Gastrocnemius medialis (tissue), 4 donors: ENCODE measurements around the gene CCDC183. TPM values are rescaled to one million over a fixed set of nuclear protein-coding genes. Genes with fewer than 3 reads are reported as not detected.
A peak's percentile ranks its signal among the peaks of the same experiment; 100 is the strongest.
"Not testable (repeated sequence)": the region's sequence is repeated elsewhere in the genome, so short reads cannot be mapped to it uniquely, and the experiment has no call there.

Source experiments
- ATAC-seq, 2 donors: fragments of 150-250 bp; one replicate each; pipeline ENCODE4 v1.9.1; 2016
- DNase-seq, 2 donors: peaks; one replicate each; pipeline ENCODE4 v3.0.0-alpha.2; 2019
- H3K27ac ChIP-seq, 4 donors: fragments of 200-600 bp; sonication (generic); 1 replicate in 1 of 4; 2 replicates in 3 of 4; pipeline ENCODE4 v1.5.1; 2016 to 2018; ENCODE audit warnings: mild to moderate bottlenecking in 2 of 4, moderate library complexity in 1 of 4
- H3K27me3 ChIP-seq, 3 donors: fragments of 200-600 bp; sonication (generic) in 2 of 3; 1 replicate in 1 of 3; 2 replicates in 2 of 3; pipeline versions ENCODE4 v1.5.1 to v1.6.0; 2016 to 2019; ENCODE audit warnings: mild to moderate bottlenecking in 1 of 3, moderate library complexity in 1 of 3
- H3K36me3 ChIP-seq, 2 donors: fragments of 200-600 bp; sonication (generic) in 1 of 2; one replicate each; pipeline ENCODE4 v1.5.1; 2017 to 2018
- H3K4me1 ChIP-seq, 2 donors: fragments of 200-600 bp; sonication (generic) in 1 of 2; one replicate each; pipeline ENCODE4 v1.5.1; 2016 to 2017; ENCODE audit warnings: mild to moderate bottlenecking in 2 of 2
- H3K4me3 ChIP-seq, 4 donors: fragments of 200-600 bp; sonication (generic) in 3 of 4; 1 replicate in 1 of 4; 2 replicates in 3 of 4; pipeline ENCODE4 v1.5.1; 2016 to 2019; ENCODE audit warnings: mild to moderate bottlenecking in 2 of 4
- H3K9me3 ChIP-seq, 3 donors: fragments of 200-600 bp; sonication (generic) in 2 of 3; 1 replicate in 1 of 3; 2 replicates in 2 of 3; pipeline ENCODE4 v1.5.1; 2016 to 2019
- POLR2A ChIP-seq, 2 donors: fragments of 450-650 bp; IDR thresholded peaks; one replicate each; pipeline ENCODE4 v1.6.1; 2017; ENCODE audit warnings: antibody characterized with exemption in 2 of 2, mild to moderate bottlenecking in 2 of 2, moderate library complexity in 2 of 2
- in situ Hi-C, 4 donors: fragments of 200-750 bp; cut with MboI; loops; one replicate each; pipeline versions ENCODE4 v1.15.0 to v1.8.0; 2017; ENCODE audit warnings: low sequenced_read_pairs in 4 of 4
- intact Hi-C: fragments of 100-400 bp; cut with DNase I; formaldehyde crosslinking; loops from one replicate; pipeline ENCODE4 v1.15.1; 2023; ENCODE audit warnings: low total_unique reads
- total RNA-seq, 4 donors: library from RNA; depleted of rRNA; stranded (reverse); fragments of >200 nt; gene quantifications; one replicate each; pipeline versions ENCODE4 v1.1.0 to v1.2.3, GENCODE V29; 2016
- TF ChIP-seq, protein P1 (sequence below), 5 experiments: fragments of 450-650 bp in 3 of 5; fragments of 200-600 bp in 2 of 5; sonication (generic) in 2 of 5; IDR thresholded peaks in 4 of 5; conservative IDR thresholded peaks in 1 of 5; 1 replicate in 4 of 5; 2 replicates in 1 of 5; pipeline ENCODE4 v1.5.1; 2016 to 2019; ENCODE audit warnings: antibody characterized with exemption in 5 of 5, mild to moderate bottlenecking in 3 of 5, moderate library complexity in 3 of 5

CCDC183 gene
- total RNA-seq, 4 donors from 2014 or later: 0.31 TPM; not detected in 3

DNA sequence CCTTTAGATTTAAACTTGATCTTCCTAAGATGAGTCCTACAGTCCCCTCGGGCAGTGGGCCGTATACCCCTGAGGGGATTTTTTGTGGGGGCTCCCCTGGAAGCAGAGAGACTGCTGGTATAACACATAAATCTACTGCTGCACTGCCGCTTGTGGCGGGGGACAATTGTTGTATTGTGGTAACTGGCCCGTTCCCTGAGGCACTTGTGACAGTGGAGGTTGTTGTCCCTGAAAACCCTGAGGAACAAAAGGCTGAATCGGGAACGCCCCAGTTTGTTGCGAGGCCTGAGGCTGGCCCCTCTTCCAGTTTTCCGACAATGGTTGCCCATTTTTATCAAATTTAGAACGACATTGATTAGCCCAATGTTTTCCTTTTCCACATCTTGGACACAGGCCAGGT lies 9.7 kb upstream of the CCDC183 start:
- intact Hi-C loops (loop anchor here (10.0 kb wide), 1 partner anchor 448 kb away; the partner anchor contains the start of gene SLC34A3), in situ Hi-C loops (loop anchor here (5.0 to 25.0 kb wide), 4 partner anchors 151 to 251 kb away; partner anchors contain the start of genes FUT7 (in 2 of the 4), C8G (in 1 of the 4) and FBXW5 (in 1 of the 4))
- Histone ChIP-seq H3K27me3 (no peaks in the 10 kb centered on the region), H3K9me3 (no peaks in the 10 kb centered on the region), H3K4me3 (no peak overlapping the region), H3K4me1 (peaks cover 8 to 9% of the 10 kb centered on the region in 2 donors), H3K27ac (no peak overlapping the region), H3K36me3 (no peaks in the 10 kb centered on the region)
- ATAC-seq (no peak), DNase-seq (no peak)
- TF ChIP-seq, protein P1, sequence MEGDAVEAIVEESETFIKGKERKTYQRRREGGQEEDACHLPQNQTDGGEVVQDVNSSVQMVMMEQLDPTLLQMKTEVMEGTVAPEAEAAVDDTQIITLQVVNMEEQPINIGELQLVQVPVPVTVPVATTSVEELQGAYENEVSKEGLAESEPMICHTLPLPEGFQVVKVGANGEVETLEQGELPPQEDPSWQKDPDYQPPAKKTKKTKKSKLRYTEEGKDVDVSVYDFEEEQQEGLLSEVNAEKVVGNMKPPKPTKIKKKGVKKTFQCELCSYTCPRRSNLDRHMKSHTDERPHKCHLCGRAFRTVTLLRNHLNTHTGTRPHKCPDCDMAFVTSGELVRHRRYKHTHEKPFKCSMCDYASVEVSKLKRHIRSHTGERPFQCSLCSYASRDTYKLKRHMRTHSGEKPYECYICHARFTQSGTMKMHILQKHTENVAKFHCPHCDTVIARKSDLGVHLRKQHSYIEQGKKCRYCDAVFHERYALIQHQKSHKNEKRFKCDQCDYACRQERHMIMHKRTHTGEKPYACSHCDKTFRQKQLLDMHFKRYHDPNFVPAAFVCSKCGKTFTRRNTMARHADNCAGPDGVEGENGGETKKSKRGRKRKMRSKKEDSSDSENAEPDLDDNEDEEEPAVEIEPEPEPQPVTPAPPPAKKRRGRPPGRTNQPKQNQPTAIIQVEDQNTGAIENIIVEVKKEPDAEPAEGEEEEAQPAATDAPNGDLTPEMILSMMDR (IDR thresholded peaks at IDR 0.05 in 4 of 5, conservative IDR thresholded peaks at IDR 0.05 in 1 of 5): no peak
- TF ChIP-seq POLR2A (IDR thresholded peaks at IDR 0.05): no peak

DNA sequence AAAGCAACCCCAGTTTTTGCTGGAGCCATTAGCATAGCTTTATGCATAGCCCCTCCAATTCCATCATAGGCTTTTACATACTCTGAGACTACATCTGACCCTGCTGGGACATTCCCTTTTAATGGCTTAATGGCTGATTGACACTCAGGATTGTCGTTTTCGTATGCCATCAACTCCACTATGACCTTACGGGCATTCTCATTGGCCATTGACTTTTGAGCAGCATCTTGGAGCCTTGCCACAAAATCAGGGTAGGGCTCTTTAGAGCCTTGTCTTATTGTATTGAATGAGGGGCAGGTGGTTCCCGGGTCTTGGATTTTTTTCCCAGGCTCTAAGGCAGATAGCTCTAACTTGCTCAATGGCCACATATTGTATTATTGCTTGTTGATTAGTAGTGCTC lies 9.2 kb upstream of the CCDC183 start:
- not testable (repeated sequence) for H3K36me3 ChIP-seq, DNase-seq, H3K27ac ChIP-seq, H3K9me3 ChIP-seq, H3K4me3 ChIP-seq, ATAC-seq, H3K27me3 ChIP-seq
- intact Hi-C loops: loop anchor here (1.0 to 10.0 kb wide), 2 partner anchors 248 to 448 kb away; partner anchors contain the start of gene SLC34A3
- in situ Hi-C loops: loop anchor here (5.0 to 25.0 kb wide), 4 partner anchors 150 to 250 kb away; partner anchors contain the start of genes FUT7 (in 2 of the 4), C8G (in 1 of the 4) and FBXW5 (in 1 of the 4)
- peaks cover 12 to 14% of the 10 kb centered on the region in 2 donors for H3K4me1 ChIP-seq

DNA sequence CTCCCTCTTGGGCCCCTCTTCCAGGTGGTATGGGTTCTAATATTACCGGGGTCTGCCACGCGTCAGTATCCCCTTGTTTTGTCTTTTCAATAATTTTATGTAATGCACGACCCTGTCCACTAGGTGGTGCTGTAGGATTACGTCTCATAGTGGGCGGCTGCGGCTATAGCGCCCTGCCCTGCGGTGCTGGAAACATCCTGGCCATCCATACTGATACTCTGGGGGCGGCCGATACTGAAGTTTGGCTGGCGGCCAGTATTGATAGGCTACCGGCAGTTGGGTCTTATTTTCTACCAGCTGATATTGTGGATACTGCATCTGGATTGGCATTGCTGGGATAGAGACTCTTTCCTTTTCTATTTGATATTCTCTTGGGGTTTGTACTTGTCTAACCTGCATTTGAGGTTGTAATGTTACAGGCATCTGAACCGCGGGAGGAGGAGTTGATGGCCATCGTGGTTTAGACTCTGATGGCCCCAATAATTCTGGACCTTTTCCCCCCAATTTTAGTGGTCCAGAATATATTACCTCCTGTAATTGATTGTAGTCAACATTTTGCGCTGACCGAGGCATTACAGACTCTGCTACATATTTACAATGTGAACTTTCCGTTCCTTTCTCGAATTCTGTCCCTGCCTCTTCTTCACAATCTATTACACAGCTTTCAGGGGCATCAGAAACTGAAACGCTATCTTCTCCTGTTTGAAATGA lies 8.3 kb upstream of the CCDC183 start:
- in situ Hi-C loops (loop anchor here (5.0 to 25.0 kb wide), 4 partner anchors 149 to 249 kb away; partner anchors contain the start of genes FUT7 (in 2 of the 4), C8G (in 1 of the 4) and FBXW5 (in 1 of the 4)), intact Hi-C loops (loop anchor here (1.0 to 10.0 kb wide), 2 partner anchors 247 to 447 kb away; partner anchors contain the start of gene SLC34A3)
- peak; percentile 30 to 46 for DNase-seq
- Histone ChIP-seq H3K36me3 (no peaks in the 10 kb centered on the region), H3K4me3 (no peak overlapping the region), H3K27ac (no peak overlapping the region), H3K9me3 (no peaks in the 10 kb centered on the region), H3K27me3 (no peaks in the 10 kb centered on the region), H3K4me1 (peaks cover 12 to 18% of the 10 kb centered on the region in 2 donors)
- TF ChIP-seq POLR2A (IDR thresholded peaks at IDR 0.05): no peak
- TF ChIP-seq, protein P1 (IDR thresholded peaks at IDR 0.05 in 4 of 5, conservative IDR thresholded peaks at IDR 0.05 in 1 of 5): peak; percentile 76 to 93 (median 91)
- ATAC-seq: no peak

GRCh38 chr9:136788644-136789522 lies 7.3 kb upstream of the CCDC183 start:
- not testable (repeated sequence) for H3K27me3 ChIP-seq, H3K36me3 ChIP-seq, H3K27ac ChIP-seq, H3K4me3 ChIP-seq, DNase-seq, H3K9me3 ChIP-seq, ATAC-seq
- in situ Hi-C loops (loop anchor here (5.0 to 25.0 kb wide), 4 partner anchors 148 to 248 kb away; partner anchors contain the start of genes FUT7 (in 2 of the 4), C8G (in 1 of the 4) and FBXW5 (in 1 of the 4)), intact Hi-C loops (loop anchor here (10.0 kb wide), 1 partner anchor 446 kb away; the partner anchor contains the start of gene SLC34A3)
- peaks cover 12 to 18% of the 10 kb centered on the region in 2 donors for H3K4me1 ChIP-seq

DNA sequence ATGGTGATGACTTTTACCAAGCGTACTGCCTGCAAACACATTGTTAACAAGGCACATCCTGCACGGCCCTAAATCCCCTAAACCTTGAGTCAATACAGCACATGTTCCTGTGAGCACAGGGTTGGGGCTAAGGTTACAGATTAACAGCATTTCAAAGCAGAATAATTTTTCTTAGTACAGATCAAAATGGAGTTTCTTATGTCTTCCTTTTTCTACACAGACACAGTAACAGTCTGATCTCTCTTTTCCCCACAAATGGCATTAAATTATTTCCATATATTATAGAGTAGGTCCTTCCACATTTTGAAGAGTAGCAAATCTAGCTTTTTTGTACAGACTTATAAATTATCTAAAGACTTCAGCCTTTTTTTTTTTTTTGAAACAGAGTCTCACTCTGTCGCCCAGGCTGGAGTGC lies 6.6 kb upstream of the CCDC183 start:
- intact Hi-C loops: loop anchor here (10.0 kb wide), 1 partner anchor 445 kb away; the partner anchor contains the start of gene SLC34A3
- H3K27me3 ChIP-seq: no peaks in the 10 kb centered on the region

More for the DNA sequence above, 6.6 kb upstream of the CCDC183 start:
- Histone ChIP-seq H3K27ac (peak overlapping the region in 1 of 4 donors; percentile 95), H3K36me3 (no peaks in the 10 kb centered on the region), H3K9me3 (no peaks in the 10 kb centered on the region), H3K4me3 (no peak overlapping the region), H3K4me1 (peaks cover 12 to 18% of the 10 kb centered on the region in 2 donors)
- in situ Hi-C loops: loop anchor here (5.0 to 25.0 kb wide), 4 partner anchors 148 to 248 kb away; partner anchors contain the start of genes FUT7 (in 2 of the 4), C8G (in 1 of the 4) and FBXW5 (in 1 of the 4)
- TF ChIP-seq, protein P1 (IDR thresholded peaks at IDR 0.05 in 4 of 5, conservative IDR thresholded peaks at IDR 0.05 in 1 of 5): no peak
- no peak for TF ChIP-seq POLR2A (IDR thresholded peaks at IDR 0.05)
- DNase-seq: no peak
- no peak for ATAC-seq
